Activated CD8-positive, alpha-beta memory T cell treated with anti-CD3 and anti-CD28 coated beads for 1 hour (primary cell): ENCODE results near the gene ZNF484.

ENCODE experiments used
- DNase-seq, 2 donors: peaks; one replicate each; pipeline ENCODE4 v3.0.0-alpha.2; 2020; ENCODE audit warnings: low read depth in 1 of 2; ENCODE audit errors: extremely low read depth in 1 of 2

ZNF484 gene

DNA sequence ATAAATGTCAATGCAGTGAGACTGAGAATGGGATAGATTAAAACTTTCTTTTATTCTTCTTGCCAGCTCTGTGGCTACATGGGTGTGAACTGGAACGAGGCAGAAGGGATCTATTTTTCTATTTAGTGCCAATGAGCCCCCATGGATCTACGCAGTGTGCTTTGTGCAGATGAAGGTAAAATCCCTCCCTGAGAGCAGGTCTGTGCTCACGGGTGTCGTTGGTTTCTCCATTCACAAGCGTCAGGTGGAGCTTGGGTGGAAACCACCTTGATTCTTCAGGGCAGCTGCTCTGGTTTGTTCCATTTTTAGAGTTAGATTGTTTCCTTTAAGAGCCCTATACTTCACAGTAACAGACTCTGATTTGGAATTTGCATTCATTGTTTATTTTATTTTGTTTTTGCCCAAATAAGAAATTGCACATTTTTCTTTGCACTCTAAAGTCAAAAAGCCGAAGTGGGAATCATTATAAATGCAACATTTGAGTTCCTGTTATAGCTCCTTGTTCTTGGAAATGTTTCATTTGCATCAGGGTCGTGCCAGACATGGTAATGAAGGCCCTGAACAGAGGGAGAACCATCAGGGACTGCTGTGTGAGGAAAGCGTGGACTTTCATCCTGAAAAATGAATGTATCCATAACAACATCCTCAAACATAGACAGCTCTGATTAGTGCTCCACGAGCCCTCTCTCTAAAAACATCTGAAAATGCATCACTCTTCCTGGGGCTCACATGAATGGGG is 82.1 kb downstream of the ZNF484 start:
- DNase-seq: no peak
